ENCODE data around the gene WFIKKN2.

Gene WFIKKN2

GRCh38 chr17:50818261-50818660, 17.1 kb upstream of the WFIKKN2 start (continued):
- TF ChIP-seq ZBTB11 (tag by site-specific recombination; conservative IDR thresholded peaks at IDR 0.05; ENCODE audit: low read depth) = no peak
- TF ChIP-seq PRDM1 (tag by site-specific recombination; IDR thresholded peaks at IDR 0.05) = no peak
- TF ChIP-seq ZNF362 (tag by site-specific recombination; IDR thresholded peaks at IDR 0.05) = no peak

GRCh38 chr17:50818921-50819657, 16.3 kb upstream of the WFIKKN2 start:
- TF ChIP-seq ZNF2 (tag by site-specific recombination; IDR thresholded peaks at IDR 0.05) = no peak
- peak; percentile 28; the same call in 1 of the 2 replicates for TF ChIP-seq ZNF398 (tag by site-specific recombination; IDR thresholded peaks at IDR 0.05)
- TF ChIP-seq REST (tag by site-specific recombination; IDR thresholded peaks at IDR 0.05) = no peak
- TF ChIP-seq ZFHX2 (tag by site-specific recombination; conservative IDR thresholded peaks at IDR 0.05) = peak; percentile 30
- no peak for TF ChIP-seq ZSCAN5A (tag by site-specific recombination; IDR thresholded peaks at IDR 0.05)
- no peak for TF ChIP-seq HOXA7 (CRISPR knock-in tag; IDR thresholded peaks at IDR 0.05; ENCODE audit: borderline replicate concordance)
- peak; percentile 75 for TF ChIP-seq SCRT2 (tag by site-specific recombination; IDR thresholded peaks at IDR 0.05)
- TF ChIP-seq ZNF354C (tag by site-specific recombination; IDR thresholded peaks at IDR 0.05; ENCODE audit: borderline replicate concordance, low read depth) = no peak
- TF ChIP-seq ZBTB20 (tag by site-specific recombination; IDR thresholded peaks at IDR 0.05) = peak; percentile 16; the same call in 1 of the 2 replicates
- TF ChIP-seq ZNF311 (tag by site-specific recombination; IDR thresholded peaks at IDR 0.05; ENCODE audit: borderline replicate concordance) = 0 out of 2 replicates have a peak, but pooled peaks have one; percentile 8
- no peak for TF ChIP-seq GLIS1 (tag by site-specific recombination; IDR thresholded peaks at IDR 0.05)
- peak; percentile 51 for TF ChIP-seq ATF2 (tag by site-specific recombination; IDR thresholded peaks at IDR 0.05; ENCODE audit: low read depth)
- TF ChIP-seq EGR2 (tag by site-specific recombination; IDR thresholded peaks at IDR 0.05; ENCODE audit: low read depth) = 0 out of 2 replicates have a peak, but pooled peaks have one; percentile 8
- Histone ChIP-seq H3K9me3 (ENCODE audit: control insufficient read depth, insufficient read depth, low read depth, low read length) (no peaks in the 10 kb centered on the region), H3K4me3 (ENCODE audit: low read depth, low read length) (no peak overlapping the region), H3K36me3 (ENCODE audit: control insufficient read depth in 2 of 2, insufficient read depth in 1 of 2, low read length in 2 of 2) (no peaks in the 10 kb centered on the region), H3K4me1 (ENCODE audit: control insufficient read depth, insufficient read depth, low read length) (no peaks in the 10 kb centered on the region), H3K27ac (ENCODE audit: extremely low read depth, low read depth, low read length) (no peak overlapping the region)
- ChIA-PET CTCF (interaction anchor here (0.7 to 4.8 kb wide), 9 partner anchors 13 to 318 kb away, joined by 3 to 35 read pairs (median 7); partner anchors contain the start of gene WFIKKN2), POLR2A (interaction anchor here (1.1 kb wide), 1 partner anchor 47 kb away, joined by 3 read pairs; the partner anchor contains the start of gene TOB1)

All from HEK293 (cell line).